ENCODE data around the gene ARFGEF3. TPM values are rescaled to one million over a fixed set of nuclear protein-coding genes. Genes with fewer than 3 reads are reported as not detected.
"Not testable (repeated sequence)": the region's sequence is repeated elsewhere in the genome, so short reads cannot be mapped to it uniquely, and the experiment has no call there.

The ARFGEF3 gene
- total and polyA plus RNA-seq, 2 experiments from 2014 or later = 0.43 to 1.1 TPM

- no peaks in the 10 kb centered on the region for H3K36me3 ChIP-seq
- no peaks in the 10 kb centered on the region for H3K27me3 ChIP-seq
- TF ChIP-seq, protein P1, sequence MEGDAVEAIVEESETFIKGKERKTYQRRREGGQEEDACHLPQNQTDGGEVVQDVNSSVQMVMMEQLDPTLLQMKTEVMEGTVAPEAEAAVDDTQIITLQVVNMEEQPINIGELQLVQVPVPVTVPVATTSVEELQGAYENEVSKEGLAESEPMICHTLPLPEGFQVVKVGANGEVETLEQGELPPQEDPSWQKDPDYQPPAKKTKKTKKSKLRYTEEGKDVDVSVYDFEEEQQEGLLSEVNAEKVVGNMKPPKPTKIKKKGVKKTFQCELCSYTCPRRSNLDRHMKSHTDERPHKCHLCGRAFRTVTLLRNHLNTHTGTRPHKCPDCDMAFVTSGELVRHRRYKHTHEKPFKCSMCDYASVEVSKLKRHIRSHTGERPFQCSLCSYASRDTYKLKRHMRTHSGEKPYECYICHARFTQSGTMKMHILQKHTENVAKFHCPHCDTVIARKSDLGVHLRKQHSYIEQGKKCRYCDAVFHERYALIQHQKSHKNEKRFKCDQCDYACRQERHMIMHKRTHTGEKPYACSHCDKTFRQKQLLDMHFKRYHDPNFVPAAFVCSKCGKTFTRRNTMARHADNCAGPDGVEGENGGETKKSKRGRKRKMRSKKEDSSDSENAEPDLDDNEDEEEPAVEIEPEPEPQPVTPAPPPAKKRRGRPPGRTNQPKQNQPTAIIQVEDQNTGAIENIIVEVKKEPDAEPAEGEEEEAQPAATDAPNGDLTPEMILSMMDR (IDR thresholded peaks at IDR 0.05; ENCODE audit: low read depth, low read length) = no peak
- H3K9me3 ChIP-seq (ENCODE audit: low read depth) = no peaks in the 10 kb centered on the region
- no peak overlapping the region for H3K4me3 ChIP-seq
- DNase-seq (ENCODE audit: low read depth in 1 of 2, low spot score in 1 of 2) = no peak
- no peaks in the 10 kb centered on the region for H3K4me1 ChIP-seq (ENCODE audit: low read depth)
- H3K27ac ChIP-seq = no peak overlapping the region
Measured at GRCh38 chr6:138204792-138205384, 43.1 kb downstream of the ARFGEF3 start.

DNA sequence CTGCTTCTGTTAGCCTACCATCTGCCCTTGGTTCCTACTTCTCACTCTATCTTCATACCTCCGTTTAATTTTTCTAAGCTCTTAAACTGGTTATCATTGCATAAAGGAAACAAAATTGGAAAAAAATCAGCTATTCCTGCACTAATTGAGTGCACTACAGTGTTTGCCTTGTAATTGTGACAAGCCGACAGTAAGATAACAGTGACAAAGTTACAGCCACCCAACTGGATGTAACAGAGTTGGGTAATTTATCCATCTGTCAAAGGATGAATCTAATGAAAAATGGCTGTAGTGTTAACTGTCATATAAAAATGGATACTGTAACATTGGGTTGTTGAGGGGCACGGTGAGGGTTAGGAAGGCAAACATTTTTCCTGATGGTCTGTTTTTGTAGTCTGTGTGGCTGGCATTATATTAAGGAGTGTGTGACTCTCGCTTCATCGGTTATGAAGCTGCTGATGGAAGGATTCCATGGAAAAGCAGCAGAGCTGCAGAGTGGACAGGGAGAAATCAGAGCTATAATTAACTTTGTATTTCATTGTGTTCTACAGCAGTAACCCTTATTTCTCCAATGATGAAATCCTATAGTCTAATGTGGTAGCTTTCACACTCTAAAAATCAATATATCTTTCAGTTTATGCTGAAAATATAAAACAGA is 43.8 kb downstream of the ARFGEF3 start:
- Histone ChIP-seq H3K36me3 (no peaks in the 10 kb centered on the region), H3K4me1 (ENCODE audit: low read depth) (no peaks in the 10 kb centered on the region), H3K4me3 (no peak overlapping the region), H3K27ac (no peak overlapping the region), H3K27me3 (no peaks in the 10 kb centered on the region), H3K9me3 (ENCODE audit: low read depth) (no peaks in the 10 kb centered on the region)
- DNase-seq (ENCODE audit: low read depth in 1 of 2, low spot score in 1 of 2) = no peak
- TF ChIP-seq, protein P1 (IDR thresholded peaks at IDR 0.05; ENCODE audit: low read depth, low read length) = no peak

- H3K27ac ChIP-seq = no peak overlapping the region
- H3K36me3 ChIP-seq = no peaks in the 10 kb centered on the region
- no peaks in the 10 kb centered on the region for H3K27me3 ChIP-seq
- DNase-seq (ENCODE audit: low read depth in 1 of 2, low spot score in 1 of 2) = no peak
- no peaks in the 10 kb centered on the region for H3K9me3 ChIP-seq (ENCODE audit: low read depth)
- H3K4me3 ChIP-seq = no peak overlapping the region
- TF ChIP-seq, protein P1 (IDR thresholded peaks at IDR 0.05; ENCODE audit: low read depth, low read length) = no peak
- H3K4me1 ChIP-seq (ENCODE audit: low read depth) = no peaks in the 10 kb centered on the region
Measured at GRCh38 chr6:138206862-138207261, 45.1 kb downstream of the ARFGEF3 start.

GRCh38 chr6:138211048-138211581 is 49.4 kb downstream of the ARFGEF3 start:
- H3K4me1 ChIP-seq (ENCODE audit: low read depth) = no peaks in the 10 kb centered on the region
- H3K36me3 ChIP-seq = no peaks in the 10 kb centered on the region
- H3K4me3 ChIP-seq = no peak overlapping the region
- no peak for DNase-seq (ENCODE audit: low read depth in 1 of 2, low spot score in 1 of 2)
- TF ChIP-seq, protein P1 (IDR thresholded peaks at IDR 0.05; ENCODE audit: low read depth, low read length) = no peak
- no peak overlapping the region for H3K27ac ChIP-seq
- peaks cover 6% of the 10 kb centered on the region for H3K27me3 ChIP-seq
- H3K9me3 ChIP-seq (ENCODE audit: low read depth) = no peaks in the 10 kb centered on the region

DNA sequence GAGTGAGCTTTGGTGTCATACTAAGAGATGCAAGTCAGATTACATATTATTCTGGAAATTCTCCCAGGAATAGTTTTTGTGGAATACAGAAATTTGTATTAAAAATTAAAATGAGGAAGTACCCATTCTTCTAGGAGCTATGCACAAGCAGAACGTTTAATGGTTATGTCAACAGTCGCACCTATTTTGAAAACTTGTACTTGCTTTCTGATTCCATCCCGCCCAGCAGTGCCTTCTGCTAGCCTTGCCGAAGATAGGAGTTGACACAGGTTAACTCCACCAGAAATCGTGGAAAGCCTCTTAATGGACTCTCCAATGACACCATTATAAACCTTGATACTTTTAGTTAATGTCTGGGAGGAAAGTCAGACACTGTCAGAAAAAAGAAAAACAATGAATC is 49.9 kb downstream of the ARFGEF3 start:
- no peak for DNase-seq (ENCODE audit: low read depth in 1 of 2, low spot score in 1 of 2)
- peaks cover 6% of the 10 kb centered on the region for H3K27me3 ChIP-seq
- no peak overlapping the region for H3K27ac ChIP-seq
- TF ChIP-seq, protein P1 (IDR thresholded peaks at IDR 0.05; ENCODE audit: low read depth, low read length) = no peak
- H3K9me3 ChIP-seq (ENCODE audit: low read depth) = no peaks in the 10 kb centered on the region
- no peak overlapping the region for H3K4me3 ChIP-seq
- H3K36me3 ChIP-seq = no peaks in the 10 kb centered on the region
- H3K4me1 ChIP-seq (ENCODE audit: low read depth) = no peaks in the 10 kb centered on the region

DNA sequence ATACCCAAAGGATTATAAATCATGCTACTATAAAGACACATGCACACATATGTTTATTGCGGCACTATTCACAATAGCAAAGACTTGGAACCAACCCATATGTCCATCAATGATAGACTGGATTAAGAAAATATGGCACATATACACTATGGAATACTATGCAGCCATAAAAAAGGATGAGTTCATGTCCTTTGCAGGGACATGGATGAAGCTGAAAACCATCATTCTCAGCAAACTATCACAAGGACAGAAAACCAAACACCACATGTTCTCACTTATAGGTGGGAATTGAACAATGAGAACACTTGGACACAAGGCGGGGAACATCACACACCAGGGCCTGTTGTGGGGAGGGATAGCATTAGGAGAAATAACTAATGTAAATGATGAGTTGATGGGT is 50.8 kb downstream of the ARFGEF3 start:
- H3K4me1 ChIP-seq (ENCODE audit: low read depth); H3K4me3 ChIP-seq; H3K36me3 ChIP-seq; H3K9me3 ChIP-seq (ENCODE audit: low read depth); H3K27me3 ChIP-seq; DNase-seq (ENCODE audit: low read depth in 1 of 2, low spot score in 1 of 2); H3K27ac ChIP-seq: not testable (repeated sequence)
